HL-60 (cell line): ENCODE measurements around the gene PABPN1L.

Experiments
- CTCF ChIP-seq: IDR thresholded peaks from one replicate; pipeline ENCODE4 v1.5.1; 2011; ENCODE audit warnings: low read length, control low read depth, inconsistent platforms; ENCODE audit not compliant: insufficient read depth
- POLR2AphosphoS5 ChIP-seq: IDR thresholded peaks from 2 replicates; pipeline ENCODE4 v1.6.1; 2012; ENCODE audit warnings: low read depth
- REST ChIP-seq: IDR thresholded peaks from 2 replicates; pipeline ENCODE4 v1.6.1; 2012; ENCODE audit warnings: low read depth; ENCODE audit not compliant: insufficient replicate concordance

DNA sequence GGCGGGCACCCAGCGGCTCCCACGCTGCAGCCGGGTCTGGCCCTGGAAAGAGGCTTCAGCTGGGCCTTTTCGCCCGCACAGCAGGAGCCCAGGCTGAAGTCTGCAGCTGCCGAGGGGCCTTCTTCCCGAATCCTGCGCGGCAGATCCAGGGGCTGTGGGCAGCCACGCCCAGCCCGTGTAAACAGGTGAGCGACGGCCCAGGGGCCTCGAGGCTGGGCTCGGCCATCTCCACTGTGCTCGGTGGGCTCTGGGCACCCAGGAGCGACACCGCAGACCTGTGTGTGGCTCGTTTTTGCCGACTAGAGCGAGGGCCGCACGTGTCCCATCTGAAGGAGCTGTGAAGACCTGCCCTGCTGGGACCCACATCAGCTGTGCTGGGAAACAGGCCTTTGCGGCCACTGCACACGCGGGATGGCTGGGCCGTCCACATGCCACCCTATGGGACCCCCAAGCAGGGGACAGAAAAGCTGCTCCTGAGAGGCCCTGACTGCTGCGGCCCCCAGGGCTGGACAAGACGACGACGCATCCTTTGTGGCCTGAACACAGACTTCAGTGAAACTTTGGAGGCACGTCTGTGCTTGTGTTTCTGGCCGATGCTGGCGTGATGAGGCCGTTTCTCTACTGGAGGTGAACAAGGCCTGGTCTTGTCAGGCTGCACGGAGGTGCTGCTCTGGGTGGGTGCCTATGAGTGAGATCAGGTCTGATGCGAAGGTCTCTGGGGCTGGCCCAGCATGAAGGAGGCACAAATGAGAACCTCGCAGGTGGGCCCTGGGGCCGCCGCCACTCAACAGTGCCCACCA is 49.5 kb downstream of the PABPN1L start:
- TF ChIP-seq REST: no peak
- TF ChIP-seq CTCF: no peak
- no peak for TF ChIP-seq POLR2AphosphoS5
